K562 (cell line): ENCODE data around the gene MCM7. TPM values are rescaled to one million over a fixed set of nuclear protein-coding genes. Genes with fewer than 3 reads are reported as not detected.

ENCODE experiments used
- CXXC5 ChIP-seq: fragments of 250-450 bp; sonication (Bioruptor Pico); IDR thresholded peaks from 2 replicates; pipeline ENCODE4 v1.8.0; 2022; ENCODE audit warnings: inconsistent platforms, mild to moderate bottlenecking, moderate library complexity
- EHMT2 ChIP-seq: fragments of 450-650 bp; IDR thresholded peaks from 2 replicates; pipeline ENCODE4 v1.6.1; 2018; ENCODE audit warnings: antibody characterized with exemption
- FOXK1 ChIP-seq: sonication (generic); formaldehyde crosslinking; IDR thresholded peaks from 2 replicates; pipeline ENCODE4 v1.8.0; 2022; ENCODE audit warnings: missing genetic modification reagents, mild to moderate bottlenecking, borderline replicate concordance
- FOXK2 ChIP-seq, 2 experiments: fragments of 450-650 bp; IDR thresholded peaks in 1 of 2; conservative IDR thresholded peaks in 1 of 2; 2 replicates each; pipeline ENCODE4 v1.6.1; 2016; ENCODE audit warnings: low read depth in 2 of 2, mild to moderate bottlenecking in 1 of 2
- HEY1 ChIP-seq: fragments of 250-450 bp; sonication (Bioruptor Pico); IDR thresholded peaks from 2 replicates; pipeline ENCODE4 v1.5.0; 2020; ENCODE audit warnings: mild to moderate bottlenecking, moderate library complexity, borderline replicate concordance
- HLTF ChIP-seq: fragments of 450-650 bp; IDR thresholded peaks from 2 replicates; pipeline ENCODE4 v1.6.1; 2016
- L3MBTL2 ChIP-seq: fragments of 450-650 bp; IDR thresholded peaks from 2 replicates; pipeline ENCODE4 v1.6.1; 2016; ENCODE audit warnings: mild to moderate bottlenecking, moderate library complexity
- MAFK ChIP-seq: IDR thresholded peaks from 2 replicates; pipeline ENCODE4 v1.6.1; 2011; ENCODE audit warnings: low read length, improper control_type of control experiment
- MYNN ChIP-seq, 2 experiments: sonication (generic); formaldehyde crosslinking in 1 of 2; IDR thresholded peaks; 2 replicates each; pipeline versions ENCODE4 v1.5.0 to v1.6.1; 2016 to 2020; ENCODE audit warnings: antibody characterized with exemption in 1 of 2, missing genetic modification reagents in 1 of 2
- NR4A1 ChIP-seq, 2 experiments: fragments of 250-450 bp in 1 of 2; fragments of 450-650 bp in 1 of 2; sonication (Bioruptor Pico) in 1 of 2; IDR thresholded peaks; 2 replicates each; pipeline versions ENCODE4 v1.4.0 to v1.6.1; 2016 to 2020; ENCODE audit warnings: mild to moderate bottlenecking in 2 of 2, missing compliant biosample characterization in 1 of 2, missing genetic modification characterization in 1 of 2, moderate library complexity in 1 of 2
- PCBP1 ChIP-seq: fragments of 200-400 bp; formaldehyde crosslinking; IDR thresholded peaks from 2 replicates; pipeline ENCODE4 v1.6.1; 2018; ENCODE audit warnings: mild to moderate bottlenecking, low read depth, low read length; ENCODE audit not compliant: poor library complexity, severe bottlenecking
- RB1 ChIP-seq: fragments of 450-650 bp; IDR thresholded peaks from 2 replicates; pipeline ENCODE4 v1.6.1; 2017; ENCODE audit warnings: low read depth, mild to moderate bottlenecking
- RCOR1 ChIP-seq, 2 experiments: IDR thresholded peaks; 2 replicates each; pipeline ENCODE4 v1.6.1; 2012; ENCODE audit warnings: low read depth in 2 of 2, low read length in 2 of 2, borderline replicate concordance in 1 of 2, improper control_type of control experiment in 1 of 2
- STAG1 ChIP-seq: sonication (generic); formaldehyde crosslinking; IDR thresholded peaks from 2 replicates; pipeline ENCODE4 v1.5.0; 2020; ENCODE audit warnings: missing genetic modification reagents, borderline replicate concordance
- TAF7 ChIP-seq: fragments of 450-650 bp; IDR thresholded peaks from 2 replicates; pipeline ENCODE4 v1.6.1; 2016; ENCODE audit warnings: missing genetic modification characterization, missing compliant biosample characterization
- TAL1 ChIP-seq: fragments of 450-650 bp; IDR thresholded peaks from 2 replicates; pipeline ENCODE4 v1.6.1; 2016; ENCODE audit warnings: mild to moderate bottlenecking
- TGIF2 ChIP-seq: sonication (generic); formaldehyde crosslinking; IDR thresholded peaks from 2 replicates; pipeline ENCODE4 v1.8.1; 2022; ENCODE audit warnings: mild to moderate bottlenecking, missing genetic modification reagents, moderate library complexity
- ZNF444 ChIP-seq: fragments of 250-450 bp; sonication (Bioruptor Pico); IDR thresholded peaks from 2 replicates; pipeline ENCODE4 v1.4.0; 2020; ENCODE audit warnings: mild to moderate bottlenecking, moderate library complexity
- ZSCAN29 ChIP-seq: fragments of 450-650 bp; IDR thresholded peaks from 2 replicates; pipeline ENCODE4 v1.6.1; 2017
- polyA plus RNA-seq, 8 experiments: library from polyadenylated mRNA; depleted of rRNA in 4 of 8; stranded (reverse) in 5 of 8; unstranded in 3 of 8; fragments of >200 nt; fragmentation: Nextera tagmentation in 2 of 8; fragmentation: Illumina TruSeq in 1 of 8; extraction: Ambion mirVana in 2 of 8; extraction: Trizol in 1 of 8; gene quantifications; 2 replicates each; pipeline versions ENCODE4 v1.2.1 to v1.2.3, GENCODE V29; 2011 to 2014; ENCODE audit warnings: inconsistent platforms in 1 of 8, missing spikeins in 1 of 8
- total RNA-seq, 7 experiments: library from RNA; depleted of rRNA in 6 of 7; stranded (reverse); fragments of >200 nt in 6 of 7; fragmentation: Illumina TruSeq in 2 of 7; extraction: Trizol in 2 of 7; gene quantifications; 2 replicates each; pipeline versions ENCODE4 v1.2.1 to v1.2.3, GENCODE V29; 2011 to 2021; ENCODE audit warnings: low replicate concordance in 1 of 7
- TF ChIP-seq, protein P1 (sequence below), 2 experiments: IDR thresholded peaks; 2 replicates each; pipeline ENCODE4 v1.6.1; 2011; ENCODE audit warnings: borderline replicate concordance in 1 of 2, control low read depth in 1 of 2, low read depth in 1 of 2, low read length in 1 of 2, mild to moderate bottlenecking in 1 of 2, mixed read lengths in 1 of 2, moderate library complexity in 1 of 2; ENCODE audit not compliant: insufficient read depth in 1 of 2, insufficient read length in 1 of 2, poor library complexity in 1 of 2, severe bottlenecking in 1 of 2; ENCODE audit errors: extremely low read depth in 1 of 2
- TF ChIP-seq, protein P2 (sequence below): fragments of 450-650 bp; formaldehyde crosslinking; IDR thresholded peaks from 2 replicates; pipeline ENCODE4 v1.4.0; 2022; ENCODE audit warnings: missing genetic modification characterization
- TF ChIP-seq, protein P3 (sequence below): fragments of 450-650 bp; IDR thresholded peaks from 2 replicates; pipeline ENCODE4 v1.7.1; 2018; ENCODE audit warnings: mild to moderate bottlenecking, low read depth; ENCODE audit not compliant: partially characterized antibody

Gene MCM7
- total and polyA plus RNA-seq, 9 of the 15 experiments (the other 6 are each of a cell fraction or from before 2014, with no cell fraction given): 329 to 856 (median 437) TPM

DNA sequence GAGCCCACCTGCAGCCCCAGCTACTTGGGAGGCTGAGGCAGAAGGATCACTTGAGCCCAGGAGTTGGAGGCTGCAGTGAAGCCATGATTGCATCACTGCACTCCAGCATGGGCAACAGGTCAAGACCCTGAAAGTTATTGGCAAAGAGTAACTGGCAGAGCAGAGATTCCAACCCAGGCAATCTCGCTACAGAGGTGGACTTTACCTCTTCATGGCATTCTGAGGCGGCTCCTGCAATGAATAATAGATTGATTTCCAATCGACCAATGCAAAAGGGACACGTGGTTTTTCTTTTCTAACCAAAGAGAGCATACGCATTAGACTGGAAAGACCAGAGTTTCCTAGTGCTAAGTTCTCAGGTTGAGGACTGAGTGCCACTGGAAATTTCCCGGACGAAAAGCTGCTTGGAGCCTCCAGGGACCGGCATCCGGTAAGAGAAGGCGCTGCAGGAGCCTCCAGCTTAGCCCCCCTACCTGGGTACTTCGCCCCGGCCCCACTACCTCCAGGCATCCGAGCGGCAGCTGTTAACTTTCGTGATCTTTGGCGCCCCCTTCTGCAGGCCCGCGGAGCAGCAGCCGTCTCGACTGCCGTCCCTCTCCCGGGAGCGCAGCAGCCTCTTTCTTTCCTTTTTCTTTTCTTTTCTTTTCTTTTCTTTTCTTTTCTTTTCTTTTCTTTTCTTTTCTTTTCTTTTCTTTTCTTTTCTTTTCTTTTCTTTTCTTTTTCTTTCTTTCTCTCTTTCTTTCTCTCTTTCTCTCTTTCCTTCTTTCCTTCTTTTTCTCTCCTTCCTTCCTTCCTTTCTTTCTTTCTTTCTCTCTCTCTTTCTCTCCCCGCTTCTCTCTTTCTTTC is 29.6 kb upstream of the MCM7 start (continued):
- TF ChIP-seq RCOR1 (IDR thresholded peaks at IDR 0.05; ENCODE audit: borderline replicate concordance in 1 of 2, low read depth in 2 of 2, low read length in 2 of 2) (peak in 1 of 2 experiments; percentile 33; a peak in 1 of 4 replicates), L3MBTL2 (peak; percentile 77), PCBP1 (no peak), FOXK2 (conservative IDR thresholded peaks at IDR 0.05 in 1 of 2, IDR thresholded peaks at IDR 0.05 in 1 of 2; ENCODE audit: low read depth in 2 of 2) (no peak; a peak in 1 of 4 replicates), ZSCAN29 (no peak), NR4A1 (CRISPR knock-in tag; IDR thresholded peaks at IDR 0.05) (peak; percentile 67; the same call in 1 of the 2 replicates), NR4A1 (tag; IDR thresholded peaks at IDR 0.05) (no peak), FOXK1 (CRISPR knock-in tag) (no peak), HEY1 (CRISPR knock-in tag) (no peak), TAL1 (0 out of 2 replicates have a peak, but pooled peaks have one; percentile 16), CXXC5 (CRISPR knock-in tag) (0 out of 2 replicates have a peak, but pooled peaks have one; percentile 46), TAF7 (tag) (0 out of 2 replicates have a peak, but pooled peaks have one; percentile 27), EHMT2 (0 out of 2 replicates have a peak, but pooled peaks have one; percentile 30), MYNN (IDR thresholded peaks at IDR 0.05) (0 out of 2 replicates have a peak, but pooled peaks have one; percentile 24), MYNN (CRISPR knock-in tag; IDR thresholded peaks at IDR 0.05) (no peak), TGIF2 (CRISPR knock-in tag) (no peak), STAG1 (peak; percentile 68; the same call in 1 of the 2 replicates), HLTF (peak; percentile 83; the same call in 1 of the 2 replicates), RB1 (0 out of 2 replicates have a peak, but pooled peaks have one; percentile 35), ZNF444 (CRISPR knock-in tag) (no peak), MAFK (no peak)
- TF ChIP-seq, protein P1, sequence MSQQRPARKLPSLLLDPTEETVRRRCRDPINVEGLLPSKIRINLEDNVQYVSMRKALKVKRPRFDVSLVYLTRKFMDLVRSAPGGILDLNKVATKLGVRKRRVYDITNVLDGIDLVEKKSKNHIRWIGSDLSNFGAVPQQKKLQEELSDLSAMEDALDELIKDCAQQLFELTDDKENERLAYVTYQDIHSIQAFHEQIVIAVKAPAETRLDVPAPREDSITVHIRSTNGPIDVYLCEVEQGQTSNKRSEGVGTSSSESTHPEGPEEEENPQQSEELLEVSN (IDR thresholded peaks at IDR 0.05; ENCODE audit: borderline replicate concordance in 1 of 2, extremely low read depth in 1 of 2, insufficient read depth in 1 of 2, insufficient read length in 1 of 2, low read depth in 1 of 2, low read length in 1 of 2, poor library complexity in 1 of 2, severe bottlenecking in 1 of 2): peak in 1 of 2 experiments; percentile 30
- TF ChIP-seq, protein P2, sequence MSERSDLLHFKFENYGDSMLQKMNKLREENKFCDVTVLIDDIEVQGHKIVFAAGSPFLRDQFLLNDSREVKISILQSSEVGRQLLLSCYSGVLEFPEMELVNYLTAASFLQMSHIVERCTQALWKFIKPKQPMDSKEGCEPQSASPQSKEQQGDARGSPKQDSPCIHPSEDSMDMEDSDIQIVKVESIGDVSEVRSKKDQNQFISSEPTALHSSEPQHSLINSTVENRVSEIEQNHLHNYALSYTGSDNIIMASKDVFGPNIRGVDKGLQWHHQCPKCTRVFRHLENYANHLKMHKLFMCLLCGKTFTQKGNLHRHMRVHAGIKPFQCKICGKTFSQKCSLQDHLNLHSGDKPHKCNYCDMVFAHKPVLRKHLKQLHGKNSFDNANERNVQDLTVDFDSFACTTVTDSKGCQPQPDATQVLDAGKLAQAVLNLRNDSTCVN: no peak
- TF ChIP-seq, protein P3, sequence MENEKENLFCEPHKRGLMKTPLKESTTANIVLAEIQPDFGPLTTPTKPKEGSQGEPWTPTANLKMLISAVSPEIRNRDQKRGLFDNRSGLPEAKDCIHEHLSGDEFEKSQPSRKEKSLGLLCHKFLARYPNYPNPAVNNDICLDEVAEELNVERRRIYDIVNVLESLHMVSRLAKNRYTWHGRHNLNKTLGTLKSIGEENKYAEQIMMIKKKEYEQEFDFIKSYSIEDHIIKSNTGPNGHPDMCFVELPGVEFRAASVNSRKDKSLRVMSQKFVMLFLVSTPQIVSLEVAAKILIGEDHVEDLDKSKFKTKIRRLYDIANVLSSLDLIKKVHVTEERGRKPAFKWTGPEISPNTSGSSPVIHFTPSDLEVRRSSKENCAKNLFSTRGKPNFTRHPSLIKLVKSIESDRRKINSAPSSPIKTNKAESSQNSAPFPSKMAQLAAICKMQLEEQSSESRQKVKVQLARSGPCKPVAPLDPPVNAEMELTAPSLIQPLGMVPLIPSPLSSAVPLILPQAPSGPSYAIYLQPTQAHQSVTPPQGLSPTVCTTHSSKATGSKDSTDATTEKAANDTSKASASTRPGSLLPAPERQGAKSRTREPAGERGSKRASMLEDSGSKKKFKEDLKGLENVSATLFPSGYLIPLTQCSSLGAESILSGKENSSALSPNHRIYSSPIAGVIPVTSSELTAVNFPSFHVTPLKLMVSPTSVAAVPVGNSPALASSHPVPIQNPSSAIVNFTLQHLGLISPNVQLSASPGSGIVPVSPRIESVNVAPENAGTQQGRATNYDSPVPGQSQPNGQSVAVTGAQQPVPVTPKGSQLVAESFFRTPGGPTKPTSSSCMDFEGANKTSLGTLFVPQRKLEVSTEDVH: peak; percentile 45
